Activated T-cell treated with anti-CD3 and anti-CD28 coated beads, Interleukin-2, amount 50 U/mL, for 4 hours (primary cell): ENCODE measurements around the gene CTNNB1. TPM values are rescaled to one million over a fixed set of nuclear protein-coding genes. Genes with fewer than 3 reads are reported as not detected.

Source experiments
- ATAC-seq, 2 donors: fragments of 200-7000 bp; cut with Tn5 transposase; one replicate each; pipeline ENCODE4 v1.10.0; 2021
- DNase-seq: peaks from one replicate; pipeline ENCODE4 v3.0.0-alpha.2; 2020
- H3K27me3 Mint-ChIP-seq: one replicate; pipeline ENCODE4 v1.8.0; 2021; ENCODE audit warnings: low read depth, mixed read lengths
- H3K36me3 Mint-ChIP-seq: one replicate; pipeline ENCODE4 v1.8.0; 2022; ENCODE audit warnings: mixed read lengths; ENCODE audit not compliant: insufficient read depth
- H3K4me1 Mint-ChIP-seq: one replicate; pipeline ENCODE4 v1.8.0; 2021; ENCODE audit warnings: low read depth, mixed read lengths
- H3K4me3 Mint-ChIP-seq: one replicate; pipeline ENCODE4 v1.8.0; 2021; ENCODE audit warnings: mild to moderate bottlenecking, moderate library complexity, mixed read lengths
- H3K9me3 Mint-ChIP-seq: one replicate; pipeline ENCODE4 v1.8.0; 2021; ENCODE audit warnings: mixed read lengths
- total RNA-seq, 3 donors: library from RNA; stranded (reverse); gene quantifications; one replicate each; pipeline ENCODE4 v1.2.1, GENCODE V29; 2021

Gene CTNNB1
- total RNA-seq, 3 donors from 2014 or later, result 132 to 190 (median 168) TPM

- Mint-ChIP-seq H3K36me3 (peaks cover 9% of the 10 kb centered on the region), H3K4me1 (no peaks in the 10 kb centered on the region), H3K4me3 (no peak overlapping the region), H3K9me3 (no peaks in the 10 kb centered on the region), H3K27me3 (no peaks in the 10 kb centered on the region)
- ATAC-seq (no peak), DNase-seq (no peak)
Measured at GRCh38 chr3:41244620-41245336, 45.5 kb downstream of the CTNNB1 start.

DNA sequence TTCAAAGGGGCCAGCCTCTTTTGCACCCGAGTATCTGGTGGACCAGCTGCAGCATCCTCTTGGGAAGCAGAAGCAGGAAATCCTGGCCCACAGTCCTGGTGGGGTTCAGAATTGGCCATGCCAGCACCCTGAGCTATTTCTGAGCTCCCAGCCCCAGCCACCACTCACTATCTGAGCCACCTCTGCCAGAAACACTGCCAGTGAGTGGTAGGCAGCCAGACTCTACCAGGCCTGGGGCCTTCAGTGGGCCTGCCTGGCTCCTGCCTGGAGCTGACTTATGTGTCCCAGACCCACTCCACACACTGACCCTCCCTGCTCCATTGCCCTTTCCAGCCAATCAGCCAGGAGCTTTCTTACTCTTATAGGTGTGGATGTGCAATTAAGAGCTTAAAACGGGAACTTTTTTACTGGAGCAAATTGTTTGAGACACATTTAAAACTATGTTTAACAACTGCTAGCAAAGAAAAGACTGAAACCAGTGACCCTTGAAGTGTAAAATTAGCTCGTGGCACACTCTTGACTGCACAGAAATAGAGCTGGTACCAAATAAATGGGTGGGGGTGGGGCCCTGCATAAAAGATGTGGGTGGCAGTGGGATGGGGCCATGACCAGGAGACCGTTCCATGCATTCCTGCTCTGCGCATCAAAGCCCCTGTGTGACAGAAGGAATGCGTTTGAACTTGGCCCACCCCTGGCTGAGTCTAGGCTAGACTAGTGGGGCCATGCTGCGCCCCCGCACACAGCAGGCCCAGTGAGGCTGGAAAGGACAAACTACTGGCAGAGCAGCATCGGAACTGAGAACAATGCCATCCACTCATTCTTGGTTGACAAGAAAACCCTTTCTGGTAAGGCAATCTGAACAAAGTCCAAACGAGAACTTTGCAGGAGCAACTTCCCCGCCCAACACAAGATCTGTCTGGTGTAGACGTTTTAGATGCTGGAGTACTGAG lies 48.0 kb downstream of the CTNNB1 start:
- H3K4me3 Mint-ChIP-seq, result no peak overlapping the region
- H3K36me3 Mint-ChIP-seq, result peaks cover 6% of the 10 kb centered on the region
- H3K4me1 Mint-ChIP-seq, result no peaks in the 10 kb centered on the region
- DNase-seq, result no peak
- ATAC-seq, result no peak
- no peaks in the 10 kb centered on the region for H3K27me3 Mint-ChIP-seq
- no peaks in the 10 kb centered on the region for H3K9me3 Mint-ChIP-seq

- H3K4me1 Mint-ChIP-seq, result no peaks in the 10 kb centered on the region
- no peak for DNase-seq
- no peak overlapping the region for H3K4me3 Mint-ChIP-seq
- ATAC-seq, result no peak
- peaks cover 7% of the 10 kb centered on the region for H3K36me3 Mint-ChIP-seq
- H3K9me3 Mint-ChIP-seq, result peaks cover 4% of the 10 kb centered on the region
- H3K27me3 Mint-ChIP-seq, result no peaks in the 10 kb centered on the region
Measured at GRCh38 chr3:41248525-41248924, 49.2 kb downstream of the CTNNB1 start.

DNA sequence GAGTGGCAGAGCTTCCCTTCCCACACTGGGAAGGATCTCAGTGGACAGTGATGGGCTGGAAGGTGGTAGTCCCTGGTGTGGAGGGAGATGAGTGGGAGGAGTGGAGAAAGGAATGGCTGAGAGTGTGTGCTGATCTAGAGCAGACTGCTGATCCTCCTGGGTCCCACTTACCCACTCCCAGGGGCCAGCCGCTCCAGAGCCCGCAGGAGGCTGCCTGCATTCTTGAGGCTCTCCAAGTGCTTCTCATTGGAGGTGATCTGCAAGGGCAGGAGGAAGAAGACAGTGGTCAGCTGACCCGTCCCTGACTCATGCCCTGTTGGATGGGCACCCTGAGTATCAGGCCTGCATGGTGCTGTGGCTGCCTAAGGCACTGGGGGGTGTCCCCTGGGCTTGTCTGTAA lies 50.0 kb downstream of the CTNNB1 start:
- H3K4me3 Mint-ChIP-seq, result no peak overlapping the region
- no peak for ATAC-seq
- H3K9me3 Mint-ChIP-seq, result peaks cover 7% of the 10 kb centered on the region
- H3K4me1 Mint-ChIP-seq, result no peaks in the 10 kb centered on the region
- H3K36me3 Mint-ChIP-seq, result peaks cover 9% of the 10 kb centered on the region
- H3K27me3 Mint-ChIP-seq, result no peaks in the 10 kb centered on the region
- no peak for DNase-seq

DNA sequence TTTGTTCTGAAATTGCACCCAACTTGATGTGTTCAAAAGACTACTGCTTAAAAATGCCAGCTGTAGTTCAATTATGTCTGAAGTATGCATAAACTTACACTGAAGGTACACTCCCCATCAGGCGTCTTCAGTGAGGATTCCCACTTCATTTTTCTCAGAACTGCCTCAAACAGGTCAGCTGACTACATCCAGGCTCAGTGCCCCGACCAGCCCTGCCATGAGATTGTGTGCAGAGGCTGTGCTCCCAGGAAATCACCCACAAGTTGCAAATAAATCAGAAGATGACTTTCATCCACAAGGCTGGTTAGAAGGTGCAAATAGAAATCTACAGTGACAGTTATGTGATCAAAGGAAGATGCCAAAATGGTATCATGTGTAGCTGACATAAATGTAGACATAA lies 51.5 kb downstream of the CTNNB1 start:
- H3K36me3 Mint-ChIP-seq, result peaks cover 9% of the 10 kb centered on the region
- H3K4me1 Mint-ChIP-seq, result no peaks in the 10 kb centered on the region
- no peak for ATAC-seq
- no peaks in the 10 kb centered on the region for H3K27me3 Mint-ChIP-seq
- DNase-seq, result no peak
- peaks cover 7% of the 10 kb centered on the region for H3K9me3 Mint-ChIP-seq
- no peak overlapping the region for H3K4me3 Mint-ChIP-seq

GRCh38 chr3:41251593-41251992 lies 52.3 kb downstream of the CTNNB1 start:
- H3K9me3 Mint-ChIP-seq, result peaks cover 7% of the 10 kb centered on the region

GRCh38 chr3:41258239-41258800 lies 59.0 kb downstream of the CTNNB1 start:
- ATAC-seq, result no peak
- H3K36me3 Mint-ChIP-seq, result peaks cover 4% of the 10 kb centered on the region
- H3K9me3 Mint-ChIP-seq, result peaks cover 5% of the 10 kb centered on the region
- H3K4me3 Mint-ChIP-seq, result no peak overlapping the region
- DNase-seq, result no peak
- no peaks in the 10 kb centered on the region for H3K27me3 Mint-ChIP-seq
- H3K4me1 Mint-ChIP-seq, result no peaks in the 10 kb centered on the region

More at GRCh38 chr3:41251593-41251992, 52.3 kb downstream of the CTNNB1 start:
- no peak for DNase-seq
- no peak for ATAC-seq
- Mint-ChIP-seq H3K4me1 (no peaks in the 10 kb centered on the region), H3K4me3 (no peak overlapping the region), H3K36me3 (peaks cover 9% of the 10 kb centered on the region), H3K27me3 (no peaks in the 10 kb centered on the region)

GRCh38 chr3:41259449-41260062 lies 60.3 kb downstream of the CTNNB1 start:
- Mint-ChIP-seq H3K27me3 (no peaks in the 10 kb centered on the region), H3K4me1 (no peaks in the 10 kb centered on the region), H3K9me3 (no peaks in the 10 kb centered on the region), H3K4me3 (no peak overlapping the region), H3K36me3 (peaks cover 5% of the 10 kb centered on the region)
- DNase-seq, result no peak
- no peak for ATAC-seq

- no peaks in the 10 kb centered on the region for H3K27me3 Mint-ChIP-seq
Measured at GRCh38 chr3:41260063-41260450, 60.8 kb downstream of the CTNNB1 start.

DNA sequence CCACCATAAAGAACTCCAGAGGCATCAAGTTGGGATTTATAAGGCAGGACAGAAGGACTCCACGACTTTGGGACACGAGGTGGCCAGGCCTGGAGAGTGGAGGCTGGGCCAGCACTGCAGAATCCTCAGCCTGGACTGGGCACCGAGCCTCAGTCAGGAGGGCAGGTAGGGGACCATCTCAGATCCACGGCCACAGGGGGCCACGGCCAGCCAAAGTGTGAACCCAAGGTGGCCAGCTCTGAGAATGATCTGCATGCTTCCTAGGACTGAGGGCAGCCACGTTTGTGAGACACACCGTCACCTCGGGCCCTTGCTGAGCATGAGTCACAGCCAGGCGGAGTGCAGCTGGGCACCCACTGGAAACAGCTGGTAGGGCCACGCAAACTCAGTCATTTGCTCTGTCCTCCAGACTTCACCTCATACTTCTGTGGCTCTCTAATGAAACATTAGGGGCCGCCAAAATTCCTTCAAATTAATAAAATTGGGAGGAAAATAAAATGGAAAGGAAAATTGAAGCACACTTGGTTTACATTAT lies 65.8 kb downstream of the CTNNB1 start:
- Mint-ChIP-seq H3K4me1 (no peaks in the 10 kb centered on the region), H3K27me3 (no peaks in the 10 kb centered on the region), H3K4me3 (no peak overlapping the region), H3K9me3 (no peaks in the 10 kb centered on the region), H3K36me3 (peaks cover 5% of the 10 kb centered on the region)
- ATAC-seq (no peak), DNase-seq (no peak)

More at GRCh38 chr3:41260063-41260450, 60.8 kb downstream of the CTNNB1 start:
- peaks cover 5% of the 10 kb centered on the region for H3K36me3 Mint-ChIP-seq
- ATAC-seq (no peak), DNase-seq (no peak)
- H3K9me3 Mint-ChIP-seq, result no peaks in the 10 kb centered on the region
- H3K4me3 Mint-ChIP-seq, result no peak overlapping the region
- H3K4me1 Mint-ChIP-seq, result no peaks in the 10 kb centered on the region

DNA sequence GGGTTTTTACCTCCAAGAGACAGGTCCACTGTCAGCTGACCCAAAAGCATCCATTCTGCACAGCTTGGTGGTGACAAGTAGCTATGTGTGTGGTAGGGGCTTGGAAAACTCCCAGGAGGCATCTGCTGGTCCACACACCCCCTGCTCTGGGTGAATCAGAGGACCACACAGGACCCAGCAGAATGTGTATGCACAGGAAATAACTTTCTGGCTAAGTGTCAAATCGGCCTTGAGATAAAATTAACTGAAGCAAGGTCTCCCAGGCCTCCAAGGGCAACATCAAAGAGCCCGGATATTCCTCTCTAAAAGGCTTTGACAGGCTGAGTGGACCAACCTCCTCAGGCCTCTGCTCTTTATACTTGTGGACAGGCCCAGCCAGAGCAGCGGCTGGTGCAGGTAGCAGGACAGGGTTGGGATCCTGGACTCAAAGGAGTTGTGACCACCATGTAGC lies 66.5 kb downstream of the CTNNB1 start:
- no peak for ATAC-seq
- no peaks in the 10 kb centered on the region for H3K27me3 Mint-ChIP-seq
- H3K9me3 Mint-ChIP-seq, result no peaks in the 10 kb centered on the region
- peaks cover 5% of the 10 kb centered on the region for H3K36me3 Mint-ChIP-seq
- no peak overlapping the region for H3K4me3 Mint-ChIP-seq
- DNase-seq, result no peak
- no peaks in the 10 kb centered on the region for H3K4me1 Mint-ChIP-seq

DNA sequence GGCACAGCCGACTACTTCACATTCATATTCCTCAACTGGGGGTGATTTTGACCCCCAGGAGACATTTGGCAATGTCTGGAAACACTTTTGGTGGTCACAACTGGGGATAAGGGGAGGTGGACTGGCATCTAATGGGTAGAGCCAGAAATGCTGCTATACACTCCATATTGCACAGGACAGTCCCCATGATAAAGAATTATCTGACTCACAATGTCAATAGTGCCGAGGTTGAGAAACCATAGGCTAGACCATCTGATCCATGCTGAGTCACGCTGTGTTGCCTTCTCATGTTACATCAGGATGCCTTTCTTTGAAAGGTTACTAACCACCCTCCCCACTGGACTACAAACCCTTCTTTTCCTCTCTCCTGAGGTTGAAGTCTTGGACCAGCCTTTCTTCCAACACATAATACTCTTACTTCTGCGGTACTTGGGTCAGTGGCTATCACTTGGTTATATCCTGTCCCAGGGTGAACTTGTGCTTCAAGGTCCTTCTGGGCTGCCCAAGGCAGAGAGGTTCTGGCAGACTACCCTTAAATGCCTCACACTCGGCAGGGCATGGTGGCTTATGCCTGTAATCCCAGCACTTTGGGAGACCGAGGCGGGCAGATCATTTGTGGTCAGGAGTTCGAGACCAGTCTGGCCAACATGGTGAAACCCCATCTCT lies 68.8 kb downstream of the CTNNB1 start:
- no peak for DNase-seq
- peaks cover 10% of the 10 kb centered on the region for H3K36me3 Mint-ChIP-seq
- peaks cover 12% of the 10 kb centered on the region for H3K9me3 Mint-ChIP-seq
- H3K27me3 Mint-ChIP-seq, result no peaks in the 10 kb centered on the region
- no peak overlapping the region for H3K4me3 Mint-ChIP-seq
- H3K4me1 Mint-ChIP-seq, result no peaks in the 10 kb centered on the region
- no peak for ATAC-seq

GRCh38 chr3:41272667-41273066 lies 73.4 kb downstream of the CTNNB1 start:
- no peak for DNase-seq
- Mint-ChIP-seq H3K4me1 (peaks cover 2% of the 10 kb centered on the region), H3K36me3 (peaks cover 12% of the 10 kb centered on the region), H3K4me3 (no peak overlapping the region), H3K27me3 (no peaks in the 10 kb centered on the region), H3K9me3 (peaks cover 15% of the 10 kb centered on the region)
- ATAC-seq, result no peak
